WTC11 (cell line): ENCODE data around the gene NOP58. TPM values are rescaled to one million over a fixed set of nuclear protein-coding genes. Genes with fewer than 3 reads are reported as not detected.
A peak's percentile ranks its signal among the peaks of the same experiment; 100 is the strongest.

ENCODE experiments used
- ATAC-seq: fragments of 200-7000 bp; cut with Tn5 transposase; 2 replicates; pipeline ENCODE4 v1.10.0; 2021; ENCODE audit warnings: mild to moderate bottlenecking, moderate library complexity
- CTCF ChIA-PET: fragments of 300-600 bp; sonication (Branson Sonifier 250); formaldehyde crosslinking; loops from one replicate; lab custom pipeline; 2021; ENCODE audit warnings: antibody characterized with exemption; lab: Charles Lee
- POLR2A ChIA-PET: fragments of 350-600 bp; sonication (Branson Sonifier 250); formaldehyde crosslinking; loops from one replicate; lab custom pipeline; 2021; ENCODE audit warnings: antibody characterized with exemption; lab: Charles Lee
- DNase-seq: peaks from one replicate; pipeline ENCODE4 v3.0.0; 2021; ENCODE audit warnings: low spot score
- H3K27ac Mint-ChIP-seq: 2 replicates; pipeline ENCODE4 v1.8.0; 2021; ENCODE audit warnings: mixed read lengths
- H3K27me3 Mint-ChIP-seq: 2 replicates; pipeline ENCODE4 v1.8.0; 2021; ENCODE audit warnings: low read depth, mild to moderate bottlenecking, moderate library complexity, mixed read lengths
- H3K36me3 Mint-ChIP-seq: 2 replicates; pipeline ENCODE4 v1.8.0; 2021; ENCODE audit warnings: mixed read lengths
- H3K4me1 Mint-ChIP-seq: 2 replicates; pipeline ENCODE4 v1.8.0; 2022; ENCODE audit warnings: mixed read lengths
- H3K4me3 Mint-ChIP-seq: 2 replicates; pipeline ENCODE4 v1.8.0; 2021; ENCODE audit warnings: mild to moderate bottlenecking, moderate library complexity, mixed read lengths
- H3K9me3 Mint-ChIP-seq: 2 replicates; pipeline ENCODE4 v1.8.0; 2021; ENCODE audit warnings: mixed read lengths
- CBFB ChIP-seq: sonication (generic); formaldehyde crosslinking; IDR thresholded peaks from 2 replicates; pipeline ENCODE4 v1.8.1; 2022; ENCODE audit warnings: mild to moderate bottlenecking, low read depth, missing genetic modification reagents
- ETV6 ChIP-seq: sonication (generic); formaldehyde crosslinking; IDR thresholded peaks from 2 replicates; pipeline ENCODE4 v1.8.1; 2022; ENCODE audit warnings: mild to moderate bottlenecking, missing genetic modification reagents
- FOXK1 ChIP-seq: sonication (generic); formaldehyde crosslinking; IDR thresholded peaks from 2 replicates; pipeline ENCODE4 v1.8.0; 2022; ENCODE audit warnings: mild to moderate bottlenecking, moderate library complexity, missing genetic modification reagents
- GABPB1 ChIP-seq: sonication (generic); formaldehyde crosslinking; IDR thresholded peaks from 2 replicates; pipeline ENCODE4 v1.8.1; 2023; ENCODE audit warnings: mild to moderate bottlenecking, missing genetic modification reagents
- IRF2 ChIP-seq: sonication (generic); formaldehyde crosslinking; IDR thresholded peaks from 2 replicates; pipeline ENCODE4 v1.8.0; 2022; ENCODE audit warnings: low read depth, missing genetic modification reagents, borderline replicate concordance
- NR1H2 ChIP-seq: sonication (generic); formaldehyde crosslinking; IDR thresholded peaks from 2 replicates; pipeline ENCODE4 v1.9.0; 2021; ENCODE audit warnings: mild to moderate bottlenecking, moderate library complexity, missing genetic modification reagents
- NR3C1 ChIP-seq: sonication (generic); formaldehyde crosslinking; conservative IDR thresholded peaks from 2 replicates; pipeline ENCODE4 v1.8.1; 2023; ENCODE audit warnings: low read depth, mild to moderate bottlenecking, missing genetic modification reagents
- SMAD3 ChIP-seq: sonication (generic); formaldehyde crosslinking; IDR thresholded peaks from 2 replicates; pipeline ENCODE4 v1.8.0; 2022; ENCODE audit warnings: missing genetic modification reagents, mild to moderate bottlenecking, borderline replicate concordance
- SP1 ChIP-seq: sonication (generic); formaldehyde crosslinking; conservative IDR thresholded peaks from 2 replicates; pipeline ENCODE4 v1.8.1; 2022; ENCODE audit warnings: missing genetic modification reagents
- TEAD4 ChIP-seq: sonication (generic); formaldehyde crosslinking; IDR thresholded peaks from 2 replicates; pipeline ENCODE4 v1.8.0; 2022; ENCODE audit warnings: mild to moderate bottlenecking, missing genetic modification reagents
- ZNF121 ChIP-seq: sonication (generic); formaldehyde crosslinking; IDR thresholded peaks from 2 replicates; pipeline ENCODE4 v1.8.0; 2023; ENCODE audit warnings: missing genetic modification reagents
- total RNA-seq: library from RNA; stranded (reverse); gene quantifications from 3 replicates; pipeline ENCODE4 v1.2.3, GENCODE V29; 2021
- TF ChIP-seq, protein P1 (sequence below): sonication (generic); formaldehyde crosslinking; IDR thresholded peaks from 2 replicates; pipeline ENCODE4 v1.8.0; 2022; ENCODE audit warnings: mild to moderate bottlenecking, missing genetic modification reagents
- TF ChIP-seq, protein P2 (sequence below): fragments of 250-450 bp; sonication (Bioruptor Pico); IDR thresholded peaks from 2 replicates; pipeline ENCODE4 v1.8.0; 2021; ENCODE audit warnings: mild to moderate bottlenecking
- TF ChIP-seq, protein P3 (sequence below): sonication (generic); formaldehyde crosslinking; IDR thresholded peaks from 2 replicates; pipeline ENCODE4 v1.8.1; 2022; ENCODE audit warnings: low read depth, missing genetic modification reagents, borderline replicate concordance
- TF ChIP-seq, protein P4 (sequence below): sonication (generic); formaldehyde crosslinking; IDR thresholded peaks from 2 replicates; pipeline ENCODE4 v1.8.0; 2023; ENCODE audit warnings: missing genetic modification reagents
- TF ChIP-seq, protein P5 (sequence below): sonication (generic); formaldehyde crosslinking; conservative IDR thresholded peaks from 2 replicates; pipeline ENCODE4 v1.8.1; 2022; ENCODE audit warnings: mild to moderate bottlenecking, missing genetic modification reagents
- TF ChIP-seq, protein P6 (sequence below): fragments of 250-450 bp; sonication (Bioruptor Pico); IDR thresholded peaks from 2 replicates; pipeline ENCODE4 v1.9.0; 2021; ENCODE audit warnings: moderate library complexity, mild to moderate bottlenecking, inconsistent platforms, borderline replicate concordance
- TF ChIP-seq, protein P7 (sequence below): sonication (generic); formaldehyde crosslinking; IDR thresholded peaks from 2 replicates; pipeline ENCODE4 v1.8.0; 2022; ENCODE audit warnings: mild to moderate bottlenecking, missing genetic modification reagents
- TF ChIP-seq, protein P8 (sequence below): fragments of 250-450 bp; sonication (Bioruptor Pico); IDR thresholded peaks from 2 replicates; pipeline ENCODE4 v2.1.2; 2022; ENCODE audit warnings: mild to moderate bottlenecking, moderate library complexity
- TF ChIP-seq, protein P9 (sequence below): sonication (generic); formaldehyde crosslinking; IDR thresholded peaks from 2 replicates; pipeline ENCODE4 v1.8.1; 2022; ENCODE audit warnings: low read depth, mild to moderate bottlenecking, moderate library complexity, missing genetic modification reagents, borderline replicate concordance

Gene NOP58
- total RNA-seq, 1 experiment from 2014 or later, result 136 TPM

DNA sequence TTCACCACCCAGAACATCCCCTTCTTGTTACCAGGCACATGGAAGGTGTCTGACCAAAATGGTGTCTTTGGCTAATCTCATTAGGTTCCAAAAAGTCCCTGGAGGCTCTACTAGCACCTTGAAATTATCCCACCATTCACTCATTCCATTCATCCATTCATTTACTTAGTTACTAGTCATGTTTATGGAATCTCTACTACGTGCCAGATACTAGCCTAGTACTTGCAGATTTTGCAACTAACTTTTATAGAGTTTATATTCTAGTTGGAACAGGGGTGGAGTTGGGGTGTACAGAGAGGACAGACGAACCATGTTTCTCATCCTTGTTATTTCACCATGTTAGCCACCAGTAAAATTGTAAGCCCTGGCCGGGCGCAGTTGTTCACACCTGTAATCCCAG lies 4.0 kb upstream of the NOP58 start:
- H3K27me3 Mint-ChIP-seq, result no peaks in the 10 kb centered on the region
- TF ChIP-seq, protein P1, sequence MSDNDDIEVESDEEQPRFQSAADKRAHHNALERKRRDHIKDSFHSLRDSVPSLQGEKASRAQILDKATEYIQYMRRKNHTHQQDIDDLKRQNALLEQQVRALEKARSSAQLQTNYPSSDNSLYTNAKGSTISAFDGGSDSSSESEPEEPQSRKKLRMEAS (CRISPR knock-in tag), result no peak
- TF ChIP-seq, protein P2, sequence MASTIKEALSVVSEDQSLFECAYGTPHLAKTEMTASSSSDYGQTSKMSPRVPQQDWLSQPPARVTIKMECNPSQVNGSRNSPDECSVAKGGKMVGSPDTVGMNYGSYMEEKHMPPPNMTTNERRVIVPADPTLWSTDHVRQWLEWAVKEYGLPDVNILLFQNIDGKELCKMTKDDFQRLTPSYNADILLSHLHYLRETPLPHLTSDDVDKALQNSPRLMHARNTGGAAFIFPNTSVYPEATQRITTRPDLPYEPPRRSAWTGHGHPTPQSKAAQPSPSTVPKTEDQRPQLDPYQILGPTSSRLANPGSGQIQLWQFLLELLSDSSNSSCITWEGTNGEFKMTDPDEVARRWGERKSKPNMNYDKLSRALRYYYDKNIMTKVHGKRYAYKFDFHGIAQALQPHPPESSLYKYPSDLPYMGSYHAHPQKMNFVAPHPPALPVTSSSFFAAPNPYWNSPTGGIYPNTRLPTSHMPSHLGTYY, result no peak
- TF ChIP-seq, protein P3, sequence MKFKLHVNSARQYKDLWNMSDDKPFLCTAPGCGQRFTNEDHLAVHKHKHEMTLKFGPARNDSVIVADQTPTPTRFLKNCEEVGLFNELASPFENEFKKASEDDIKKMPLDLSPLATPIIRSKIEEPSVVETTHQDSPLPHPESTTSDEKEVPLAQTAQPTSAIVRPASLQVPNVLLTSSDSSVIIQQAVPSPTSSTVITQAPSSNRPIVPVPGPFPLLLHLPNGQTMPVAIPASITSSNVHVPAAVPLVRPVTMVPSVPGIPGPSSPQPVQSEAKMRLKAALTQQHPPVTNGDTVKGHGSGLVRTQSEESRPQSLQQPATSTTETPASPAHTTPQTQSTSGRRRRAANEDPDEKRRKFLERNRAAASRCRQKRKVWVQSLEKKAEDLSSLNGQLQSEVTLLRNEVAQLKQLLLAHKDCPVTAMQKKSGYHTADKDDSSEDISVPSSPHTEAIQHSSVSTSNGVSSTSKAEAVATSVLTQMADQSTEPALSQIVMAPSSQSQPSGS (CRISPR knock-in tag), result no peak
- no peak for TF ChIP-seq IRF2 (CRISPR knock-in tag)
- TF ChIP-seq CBFB (CRISPR knock-in tag), result no peak
- no peak for TF ChIP-seq ETV6
- TF ChIP-seq, protein P4, sequence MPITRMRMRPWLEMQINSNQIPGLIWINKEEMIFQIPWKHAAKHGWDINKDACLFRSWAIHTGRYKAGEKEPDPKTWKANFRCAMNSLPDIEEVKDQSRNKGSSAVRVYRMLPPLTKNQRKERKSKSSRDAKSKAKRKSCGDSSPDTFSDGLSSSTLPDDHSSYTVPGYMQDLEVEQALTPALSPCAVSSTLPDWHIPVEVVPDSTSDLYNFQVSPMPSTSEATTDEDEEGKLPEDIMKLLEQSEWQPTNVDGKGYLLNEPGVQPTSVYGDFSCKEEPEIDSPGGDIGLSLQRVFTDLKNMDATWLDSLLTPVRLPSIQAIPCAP (CRISPR knock-in tag), result no peak
- TF ChIP-seq SP1 (CRISPR knock-in tag), result no peak
- TF ChIP-seq, protein P5, sequence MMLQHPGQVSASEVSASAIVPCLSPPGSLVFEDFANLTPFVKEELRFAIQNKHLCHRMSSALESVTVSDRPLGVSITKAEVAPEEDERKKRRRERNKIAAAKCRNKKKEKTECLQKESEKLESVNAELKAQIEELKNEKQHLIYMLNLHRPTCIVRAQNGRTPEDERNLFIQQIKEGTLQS (CRISPR knock-in tag), result no peak
- no peak for TF ChIP-seq FOXK1
- ATAC-seq (no peak), DNase-seq (no peak)
- ChIA-PET POLR2A (no interaction called here), CTCF (no interaction called here)
- H3K36me3 Mint-ChIP-seq, result no peaks in the 10 kb centered on the region
- no peak overlapping the region for H3K27ac Mint-ChIP-seq
- H3K4me1 Mint-ChIP-seq, result 0 out of 2 replicates have a peak, but pooled peaks cover 3% of the 10 kb centered on the region
- no peak overlapping the region for H3K4me3 Mint-ChIP-seq
- H3K9me3 Mint-ChIP-seq, result no peaks in the 10 kb centered on the region

DNA sequence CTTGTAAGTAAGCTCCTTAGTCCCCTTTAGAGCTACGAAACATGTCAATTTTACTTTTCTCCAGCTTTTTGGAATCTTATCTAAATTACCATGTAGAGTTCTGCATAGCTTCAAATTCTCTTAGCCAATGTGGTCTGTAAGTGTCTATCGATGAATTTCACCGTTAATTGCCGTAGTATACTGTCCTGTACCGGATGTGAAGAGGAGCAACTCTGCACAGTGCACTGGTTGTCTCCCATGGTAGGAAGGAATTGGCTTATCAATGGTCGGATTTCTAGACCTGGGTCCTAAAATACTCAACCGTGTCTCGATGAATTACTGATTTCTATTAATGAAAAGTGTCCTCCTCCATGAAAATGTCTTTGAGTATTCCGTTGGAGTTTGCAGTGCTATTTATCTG lies 1.9 kb downstream of the NOP58 start:
- TF ChIP-seq NR1H2 (CRISPR knock-in tag) (no peak), ZNF121 (CRISPR knock-in tag) (no peak)
- no peaks in the 10 kb centered on the region for H3K9me3 Mint-ChIP-seq
- POLR2A ChIA-PET, result interaction anchor here (0.6 to 1.2 kb wide), 2 partner anchors 29 to 159 kb away, joined by 4 read pairs; partner anchors contain the start of gene SUMO1
- H3K4me1 Mint-ChIP-seq, result peaks cover 27% of the 10 kb centered on the region
- no peak for DNase-seq
- H3K27me3 Mint-ChIP-seq, result no peaks in the 10 kb centered on the region
- no peak for ATAC-seq
- no peak overlapping the region for H3K4me3 Mint-ChIP-seq
- CTCF ChIA-PET, result interaction anchor here (1.2 kb wide), 1 partner anchor 11 kb away, joined by 3 read pairs; no protein-coding TSS in a partner anchor
- peak overlapping the region; percentile 74 for H3K27ac Mint-ChIP-seq
- H3K36me3 Mint-ChIP-seq, result no peaks in the 10 kb centered on the region; the same call in 1 of the 2 replicates

DNA sequence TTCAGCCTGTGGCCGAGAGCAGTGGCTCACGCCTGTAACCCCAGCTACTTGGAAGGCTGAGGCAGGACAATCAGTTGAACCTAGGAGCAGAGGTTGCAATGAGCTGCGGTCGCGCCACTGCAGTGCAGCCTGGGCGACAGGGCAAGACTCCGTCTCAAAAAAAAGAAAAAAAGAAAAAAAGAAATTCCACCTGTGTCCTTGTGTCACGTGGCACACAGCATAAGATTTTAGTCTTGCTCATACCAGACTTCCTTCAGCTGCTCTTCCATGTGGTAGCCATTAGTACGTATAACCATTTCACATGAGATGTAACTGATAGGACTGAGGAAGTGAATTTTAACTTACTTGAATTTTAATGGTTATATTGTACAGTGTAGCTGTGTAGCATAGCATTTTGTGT lies 4.0 kb downstream of the NOP58 start:
- Mint-ChIP-seq H3K4me3 (peak overlapping the region; percentile 25), H3K4me1 (peaks cover 26% of the 10 kb centered on the region), H3K9me3 (no peaks in the 10 kb centered on the region)
- ATAC-seq, result no peak
- TF ChIP-seq, protein P6, sequence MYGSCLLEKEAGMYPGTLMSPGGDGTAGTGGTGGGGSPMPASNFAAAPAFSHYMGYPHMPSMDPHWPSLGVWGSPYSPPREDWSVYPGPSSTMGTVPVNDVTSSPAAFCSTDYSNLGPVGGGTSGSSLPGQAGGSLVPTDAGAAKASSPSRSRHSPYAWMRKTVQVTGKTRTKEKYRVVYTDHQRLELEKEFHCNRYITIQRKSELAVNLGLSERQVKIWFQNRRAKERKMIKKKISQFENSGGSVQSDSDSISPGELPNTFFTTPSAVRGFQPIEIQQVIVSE (CRISPR knock-in tag), result no peak
- TF ChIP-seq, protein P7, sequence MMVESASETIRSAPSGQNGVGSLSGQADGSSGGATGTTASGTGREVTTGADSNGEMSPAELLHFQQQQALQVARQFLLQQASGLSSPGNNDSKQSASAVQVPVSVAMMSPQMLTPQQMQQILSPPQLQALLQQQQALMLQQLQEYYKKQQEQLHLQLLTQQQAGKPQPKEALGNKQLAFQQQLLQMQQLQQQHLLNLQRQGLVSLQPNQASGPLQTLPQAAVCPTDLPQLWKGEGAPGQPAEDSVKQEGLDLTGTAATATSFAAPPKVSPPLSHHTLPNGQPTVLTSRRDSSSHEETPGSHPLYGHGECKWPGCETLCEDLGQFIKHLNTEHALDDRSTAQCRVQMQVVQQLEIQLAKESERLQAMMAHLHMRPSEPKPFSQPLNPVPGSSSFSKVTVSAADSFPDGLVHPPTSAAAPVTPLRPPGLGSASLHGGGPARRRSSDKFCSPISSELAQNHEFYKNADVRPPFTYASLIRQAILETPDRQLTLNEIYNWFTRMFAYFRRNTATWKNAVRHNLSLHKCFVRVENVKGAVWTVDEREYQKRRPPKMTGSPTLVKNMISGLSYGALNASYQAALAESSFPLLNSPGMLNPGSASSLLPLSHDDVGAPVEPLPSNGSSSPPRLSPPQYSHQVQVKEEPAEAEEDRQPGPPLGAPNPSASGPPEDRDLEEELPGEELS (CRISPR knock-in tag), result no peak
- TF ChIP-seq TEAD4 (CRISPR knock-in tag), result no peak
- TF ChIP-seq GABPB1 (CRISPR knock-in tag), result no peak
- TF ChIP-seq, protein P8, sequence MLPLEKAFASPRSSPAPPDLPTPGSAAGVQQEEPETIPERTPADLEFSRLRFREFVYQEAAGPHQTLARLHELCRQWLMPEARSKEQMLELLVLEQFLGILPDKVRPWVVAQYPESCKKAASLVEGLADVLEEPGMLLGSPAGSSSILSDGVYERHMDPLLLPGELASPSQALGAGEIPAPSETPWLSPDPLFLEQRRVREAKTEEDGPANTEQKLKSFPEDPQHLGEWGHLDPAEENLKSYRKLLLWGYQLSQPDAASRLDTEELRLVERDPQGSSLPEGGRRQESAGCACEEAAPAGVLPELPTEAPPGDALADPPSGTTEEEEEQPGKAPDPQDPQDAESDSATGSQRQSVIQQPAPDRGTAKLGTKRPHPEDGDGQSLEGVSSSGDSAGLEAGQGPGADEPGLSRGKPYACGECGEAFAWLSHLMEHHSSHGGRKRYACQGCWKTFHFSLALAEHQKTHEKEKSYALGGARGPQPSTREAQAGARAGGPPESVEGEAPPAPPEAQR (CRISPR knock-in tag), result no peak
- no peak for TF ChIP-seq NR3C1 (CRISPR knock-in tag)
- no peak for TF ChIP-seq SMAD3 (CRISPR knock-in tag)
- TF ChIP-seq, protein P9, sequence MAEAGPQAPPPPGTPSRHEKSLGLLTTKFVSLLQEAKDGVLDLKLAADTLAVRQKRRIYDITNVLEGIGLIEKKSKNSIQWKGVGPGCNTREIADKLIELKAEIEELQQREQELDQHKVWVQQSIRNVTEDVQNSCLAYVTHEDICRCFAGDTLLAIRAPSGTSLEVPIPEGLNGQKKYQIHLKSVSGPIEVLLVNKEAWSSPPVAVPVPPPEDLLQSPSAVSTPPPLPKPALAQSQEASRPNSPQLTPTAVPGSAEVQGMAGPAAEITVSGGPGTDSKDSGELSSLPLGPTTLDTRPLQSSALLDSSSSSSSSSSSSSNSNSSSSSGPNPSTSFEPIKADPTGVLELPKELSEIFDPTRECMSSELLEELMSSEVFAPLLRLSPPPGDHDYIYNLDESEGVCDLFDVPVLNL (CRISPR knock-in tag), result no peak
- TF ChIP-seq ETV6, result no peak
- TF ChIP-seq, all 79 proteins: peak for 0
- ChIA-PET CTCF (interaction anchor here (1.2 kb wide), 1 partner anchor 9 kb away, joined by 4 read pairs; no protein-coding TSS in a partner anchor), POLR2A (interaction anchor here (2.1 kb wide), 1 partner anchor 31 kb away, joined by 13 read pairs; the partner anchor contains the start of gene SUMO1)
- H3K27me3 Mint-ChIP-seq, result no peaks in the 10 kb centered on the region
- DNase-seq, result no peak
- H3K36me3 Mint-ChIP-seq, result no peaks in the 10 kb centered on the region; the same call in 1 of the 2 replicates
- H3K27ac Mint-ChIP-seq, result peak overlapping the region; percentile 72
